Midbrain (tissue), 1 donor: ENCODE data around the gene NEUROD2.

Source experiments
- DNase-seq: peaks from one replicate; lab custom pipeline; 2025; lab: John Stamatoyannopoulos, UW

NEUROD2 gene

GRCh38 chr17:39635614-39636176, 28.0 kb upstream of the NEUROD2 start:
- DNase-seq: no peak

- DNase-seq: peak; percentile 68
Observed at GRCh38 chr17:39634384-39634871, 26.7 kb upstream of the NEUROD2 start.

GRCh38 chr17:39633570-39634183, 26.0 kb upstream of the NEUROD2 start:
- no peak for DNase-seq

- DNase-seq: peak; percentile 70
Observed at GRCh38 chr17:39632153-39632941, 24.6 kb upstream of the NEUROD2 start.

- no peak for DNase-seq
Observed at GRCh38 chr17:39631403-39631802, 23.7 kb upstream of the NEUROD2 start.

- DNase-seq: no peak
Observed at GRCh38 chr17:39629898-39630297, 22.2 kb upstream of the NEUROD2 start.

GRCh38 chr17:39629494-39629880, 21.8 kb upstream of the NEUROD2 start:
- no peak for DNase-seq

GRCh38 chr17:39628655-39629493, 21.2 kb upstream of the NEUROD2 start:
- DNase-seq: no peak

GRCh38 chr17:39627712-39628516, 20.2 kb upstream of the NEUROD2 start:
- no peak for DNase-seq

- DNase-seq: no peak
Observed at GRCh38 chr17:39627047-39627711, 19.5 kb upstream of the NEUROD2 start.

GRCh38 chr17:39626171-39627046, 18.7 kb upstream of the NEUROD2 start, which contains the start of gene PPP1R1B:
PPP1R1B (plus strand) TSS chr17:39626952; CDS start chr17:39627393, 441 bp downstream.
- peak; percentile 59 for DNase-seq

GRCh38 chr17:39625198-39625785, 17.6 kb upstream of the NEUROD2 start:
- no peak for DNase-seq

- no peak for DNase-seq
Observed at GRCh38 chr17:39624313-39624712, 16.6 kb upstream of the NEUROD2 start.

- DNase-seq: peak; percentile 88
Observed at GRCh38 chr17:39623356-39623950, 15.7 kb upstream of the NEUROD2 start.

GRCh38 chr17:39622380-39623006, 14.8 kb upstream of the NEUROD2 start:
- DNase-seq: no peak

- DNase-seq: peak; percentile 92
Observed at GRCh38 chr17:39621523-39622379, 14.0 kb upstream of the NEUROD2 start.

- no peak for DNase-seq
Observed at GRCh38 chr17:39619786-39620101, 12.0 kb upstream of the NEUROD2 start.
